GM18861 (cell line): ENCODE data around the gene GMCL1.
"Not testable (repeated sequence)": the region's sequence is repeated elsewhere in the genome, so short reads cannot be mapped to it uniquely, and the experiment has no call there.

ENCODE experiments used
- ATAC-seq: cut with Tn5 transposase; IDR thresholded peaks from one replicate; pipeline ENCODE4 v1.9.1; 2021; ENCODE audit not compliant: unreplicated experiment

The GMCL1 gene, protein sequence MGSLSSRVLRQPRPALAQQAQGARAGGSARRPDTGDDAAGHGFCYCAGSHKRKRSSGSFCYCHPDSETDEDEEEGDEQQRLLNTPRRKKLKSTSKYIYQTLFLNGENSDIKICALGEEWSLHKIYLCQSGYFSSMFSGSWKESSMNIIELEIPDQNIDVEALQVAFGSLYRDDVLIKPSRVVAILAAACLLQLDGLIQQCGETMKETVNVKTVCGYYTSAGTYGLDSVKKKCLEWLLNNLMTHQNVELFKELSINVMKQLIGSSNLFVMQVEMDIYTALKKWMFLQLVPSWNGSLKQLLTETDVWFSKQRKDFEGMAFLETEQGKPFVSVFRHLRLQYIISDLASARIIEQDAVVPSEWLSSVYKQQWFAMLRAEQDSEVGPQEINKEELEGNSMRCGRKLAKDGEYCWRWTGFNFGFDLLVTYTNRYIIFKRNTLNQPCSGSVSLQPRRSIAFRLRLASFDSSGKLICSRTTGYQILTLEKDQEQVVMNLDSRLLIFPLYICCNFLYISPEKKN

DNA sequence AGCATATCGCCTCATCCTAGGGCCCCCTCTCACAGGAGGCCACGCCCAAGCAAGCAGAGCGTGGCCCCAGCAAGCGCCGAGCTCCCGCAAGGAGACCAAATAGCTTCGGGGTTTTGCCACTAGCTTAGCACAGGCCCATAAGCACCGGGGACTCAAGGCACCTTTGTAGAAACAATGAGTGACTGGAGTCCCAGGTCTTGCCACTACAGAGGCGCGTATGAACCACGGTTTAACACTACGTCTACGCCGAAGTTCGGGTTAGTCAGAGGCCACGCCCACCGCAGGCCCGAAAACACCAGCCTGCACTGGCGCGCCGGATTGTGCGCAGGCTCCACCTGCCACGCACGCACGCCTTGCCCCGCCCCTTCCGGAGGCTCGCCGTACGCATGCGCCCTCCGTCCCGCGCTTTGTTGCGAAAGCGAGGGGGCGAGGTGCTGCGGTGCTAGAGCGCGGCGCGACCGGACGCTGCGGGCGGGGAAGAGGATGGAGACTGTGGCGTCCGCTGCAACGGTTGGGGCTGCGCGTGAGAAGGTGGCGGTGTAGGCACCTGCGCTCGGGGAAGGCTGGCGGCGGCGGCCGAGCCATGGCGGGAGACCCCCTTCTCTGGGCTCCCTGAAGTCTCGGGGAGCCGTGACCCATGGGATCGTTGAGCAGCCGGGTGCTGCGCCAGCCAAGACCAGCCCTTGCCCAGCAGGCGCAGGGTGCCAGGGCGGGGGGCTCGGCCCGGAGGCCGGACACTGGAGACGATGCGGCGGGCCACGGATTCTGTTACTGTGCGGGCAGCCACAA lies at the start of gene GMCL1:
GMCL1 (plus strand) TSS at position 405 of the 789 bp plus-strand sequence; CDS start at position 638, 233 bp downstream.
- peak; percentile 85 for ATAC-seq

DNA sequence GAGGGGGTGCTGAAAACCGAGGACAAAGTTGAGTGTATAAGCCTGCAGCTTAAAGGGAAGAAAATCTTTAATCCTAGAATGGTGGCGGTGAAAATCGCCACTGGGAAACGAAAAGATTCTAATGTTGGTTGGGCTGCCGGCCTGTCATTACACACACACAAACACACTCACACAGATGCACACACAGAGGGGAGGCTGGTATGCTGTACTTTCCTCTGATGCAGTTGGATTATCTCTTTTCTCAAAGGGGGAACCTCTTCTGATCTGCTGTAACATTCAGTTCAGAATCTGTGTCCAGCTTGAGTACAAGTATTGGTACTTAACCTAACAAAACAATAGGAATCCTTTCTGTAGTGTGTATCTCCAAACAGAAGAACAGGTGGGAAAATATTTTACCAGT lies 48.5 kb upstream of the GMCL1 start:
- ATAC-seq = no peak

DNA sequence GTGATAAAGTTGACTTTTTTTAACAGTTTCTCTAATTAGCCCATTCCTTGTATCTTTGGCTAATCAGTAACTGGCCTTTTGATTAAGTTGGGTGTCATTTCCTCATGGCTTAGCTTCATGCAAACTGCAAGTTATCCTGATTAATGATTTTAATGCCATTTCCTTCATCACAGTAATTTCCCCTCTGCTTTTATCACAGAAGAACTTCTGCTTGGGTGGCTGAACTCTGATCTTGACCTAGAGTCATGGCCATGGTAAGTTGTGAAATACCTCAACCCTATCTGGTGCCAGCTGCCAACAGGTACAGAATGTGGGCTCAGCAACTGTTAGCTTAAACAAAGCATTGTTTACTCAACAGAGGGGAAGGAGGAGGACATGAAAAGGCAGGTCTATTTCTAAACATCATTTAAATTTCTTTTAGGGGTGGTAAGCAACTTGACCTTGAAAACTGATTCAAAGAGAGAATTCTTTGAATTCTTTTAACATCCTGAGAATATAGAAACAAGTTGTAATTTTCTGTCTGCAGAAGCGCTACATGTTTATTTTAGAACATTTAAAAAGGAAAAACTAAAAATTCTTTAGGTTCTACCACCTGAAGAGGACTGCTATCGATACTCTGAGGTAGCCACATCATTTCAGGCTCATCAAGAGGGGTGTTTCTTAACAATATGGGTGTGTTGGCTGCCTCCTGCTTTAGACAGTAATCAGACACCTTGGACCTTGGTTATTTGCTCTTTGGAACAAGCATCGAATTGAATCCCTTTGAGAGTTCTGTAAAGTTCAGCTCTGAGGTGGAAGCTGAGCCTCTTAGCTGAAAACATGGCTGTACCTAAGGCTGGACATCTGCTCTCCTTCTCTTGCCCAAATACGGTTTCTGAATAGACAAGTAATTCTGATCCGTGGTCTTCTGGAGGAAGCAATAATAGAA lies 47.9 kb upstream of the GMCL1 start:
- peak; percentile 51 for ATAC-seq

DNA sequence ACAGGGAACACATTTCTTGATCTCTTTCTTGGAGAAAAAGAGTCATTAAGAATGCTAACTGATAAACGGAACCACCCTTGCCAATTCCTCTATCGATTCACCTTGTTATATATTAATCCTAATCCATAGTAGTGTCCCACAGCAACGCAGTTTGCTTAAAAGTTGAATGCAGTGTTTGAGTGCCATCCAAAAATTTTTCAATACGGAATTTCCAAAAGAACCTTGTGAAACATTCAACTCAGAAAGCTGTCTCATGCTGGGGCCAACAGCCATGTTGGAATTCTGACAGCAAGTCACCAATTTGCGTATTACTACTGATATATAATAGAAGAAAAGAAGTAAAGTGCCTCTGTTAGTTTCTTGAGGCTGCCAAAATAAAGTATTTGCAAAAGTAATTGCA lies 45.2 kb upstream of the GMCL1 start:
- ATAC-seq = no peak

DNA sequence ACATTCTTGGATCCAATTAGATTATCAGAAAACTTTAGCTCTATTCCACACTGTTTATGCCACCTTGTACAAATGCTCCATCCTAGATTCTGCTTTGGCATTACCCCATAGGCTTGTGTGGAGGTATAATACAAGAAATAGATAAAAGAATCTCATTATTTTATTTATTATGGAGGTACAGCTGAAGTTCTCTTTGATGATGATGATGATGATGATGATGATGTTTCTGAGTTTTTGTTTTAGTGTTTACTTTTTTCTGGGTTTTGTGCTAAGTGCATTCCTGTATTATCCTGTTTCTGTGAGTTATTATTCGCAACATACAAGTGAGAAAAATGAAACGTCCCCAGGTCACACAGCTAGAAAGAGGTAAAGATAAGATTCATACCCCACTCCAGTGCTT lies 44.1 kb upstream of the GMCL1 start:
- ATAC-seq = no peak

DNA sequence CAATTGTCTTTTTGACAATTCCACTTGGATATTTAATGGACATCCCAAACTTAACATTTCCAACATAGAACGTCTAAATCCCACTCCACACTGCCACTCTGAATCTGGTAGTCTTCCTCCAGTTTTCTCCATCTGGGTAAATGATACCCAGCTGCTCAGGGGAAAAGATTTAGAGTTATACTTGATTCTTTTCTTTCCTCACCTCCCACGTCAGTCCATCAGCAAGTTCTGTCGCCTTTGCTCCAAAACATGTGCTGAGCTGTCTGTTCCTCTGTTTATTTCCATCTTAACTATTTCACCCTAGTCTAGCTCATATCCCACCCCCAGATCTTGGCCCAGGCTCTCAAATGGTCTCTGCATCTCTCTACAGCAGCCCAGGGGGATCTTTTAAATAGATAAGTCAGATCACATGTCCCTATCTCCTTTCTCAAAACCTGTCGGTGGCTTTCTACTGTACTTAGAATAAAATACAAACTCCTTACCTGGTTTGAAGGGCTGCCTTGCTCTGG lies 43.4 kb upstream of the GMCL1 start:
- no peak for ATAC-seq

DNA sequence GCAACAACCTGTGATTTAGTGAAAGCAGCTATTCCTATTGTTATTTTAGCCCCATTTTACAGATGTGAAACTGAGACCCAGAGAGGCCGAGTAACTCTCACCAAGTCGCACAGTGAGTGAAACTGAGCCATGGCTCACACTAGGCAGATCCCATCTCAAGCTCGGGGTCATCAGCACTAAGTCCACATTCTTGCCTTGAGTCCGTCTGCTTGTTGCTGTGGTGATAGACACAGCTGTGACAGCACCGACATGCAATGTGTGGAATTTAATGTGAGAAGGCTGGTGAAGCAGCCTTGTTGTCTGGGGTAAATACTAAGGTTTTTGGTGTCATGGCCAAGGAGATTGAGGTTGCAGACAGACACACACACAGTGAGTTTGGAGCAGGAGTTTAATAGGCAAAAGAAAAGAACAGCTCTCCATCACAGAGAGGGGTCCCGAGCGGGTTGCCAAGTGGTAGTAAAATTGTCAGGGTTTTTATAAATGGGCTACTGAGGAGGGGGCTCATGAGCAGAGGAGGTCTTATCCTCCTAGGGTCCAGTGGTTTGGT lies 40.2 kb upstream of the GMCL1 start:
- no peak for ATAC-seq

DNA sequence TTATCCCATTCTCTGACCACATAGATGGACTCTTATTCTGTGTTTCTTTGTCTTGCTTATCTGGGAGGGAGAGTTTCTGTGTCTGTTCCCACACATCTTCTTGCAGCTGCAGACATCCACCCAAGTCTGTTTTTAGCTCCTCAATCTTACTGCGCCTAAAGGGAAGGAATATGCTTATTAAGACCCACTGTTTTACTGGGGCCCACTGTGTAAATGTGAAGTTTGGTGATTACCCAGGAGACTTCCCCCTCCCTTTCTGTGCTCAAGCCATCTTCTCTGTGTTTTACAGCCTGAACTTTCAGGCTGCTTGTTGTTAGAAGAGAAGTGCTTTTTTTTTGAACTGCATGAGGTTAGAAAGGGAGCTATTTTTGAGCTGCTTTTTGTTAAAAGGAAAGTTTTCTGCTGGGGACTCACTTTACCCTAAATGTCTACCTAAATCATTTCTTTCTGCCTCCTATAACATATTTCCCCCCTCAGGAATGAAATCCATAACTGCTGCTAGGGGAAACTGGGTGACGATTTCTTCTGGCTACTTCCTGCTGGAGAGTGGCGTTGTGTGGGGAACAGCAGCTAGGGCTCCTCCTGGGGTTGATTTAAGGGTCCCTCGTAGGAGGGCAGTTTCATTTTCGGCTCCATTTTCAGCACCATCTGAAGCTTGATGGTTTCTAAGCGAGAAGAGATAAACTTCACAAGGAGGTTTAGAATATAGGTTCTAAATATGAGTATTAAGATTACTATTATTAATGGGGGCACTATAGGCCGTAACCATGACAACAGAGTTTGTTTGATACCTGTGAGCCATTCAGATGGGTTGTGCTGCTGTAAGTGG lies 39.5 kb upstream of the GMCL1 start:
- peak; percentile 42 for ATAC-seq

DNA sequence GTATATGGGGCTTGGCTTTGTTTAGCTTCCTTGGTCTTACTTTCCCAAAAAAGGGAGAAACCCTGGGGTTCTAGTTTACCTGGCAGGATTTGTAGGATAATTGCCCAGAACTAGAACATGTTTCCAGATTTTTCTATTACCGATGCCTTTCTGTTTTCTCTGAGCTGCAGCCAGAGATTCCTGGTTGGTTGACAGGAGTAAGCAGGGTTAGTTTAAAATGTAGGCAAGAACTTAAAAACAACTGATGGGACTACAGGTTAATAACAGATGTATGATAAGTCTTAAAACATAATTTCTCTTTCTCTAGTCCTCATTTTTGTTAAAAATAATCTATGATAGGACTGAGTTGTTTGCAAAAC lies 38.9 kb upstream of the GMCL1 start:
- no peak for ATAC-seq

DNA sequence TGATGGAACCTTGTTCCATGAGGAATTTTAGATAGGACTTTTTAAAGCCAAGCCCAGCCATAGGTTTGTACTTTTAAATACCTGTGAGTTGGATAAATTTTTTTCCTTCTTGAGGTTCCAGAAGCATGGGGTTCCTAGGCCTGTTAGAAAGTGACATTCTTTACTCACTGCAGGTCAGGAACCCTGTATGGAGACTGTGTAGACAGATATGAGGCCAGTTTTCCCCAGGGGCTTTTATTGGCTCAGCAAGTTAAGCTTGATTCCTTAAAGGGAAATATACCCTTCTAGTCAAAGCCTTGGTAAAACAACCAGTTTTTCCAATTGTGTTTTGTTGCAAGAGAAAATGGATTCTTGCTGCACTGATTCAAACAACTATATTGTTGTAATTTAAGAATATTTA lies 38.4 kb upstream of the GMCL1 start:
- no peak for ATAC-seq

DNA sequence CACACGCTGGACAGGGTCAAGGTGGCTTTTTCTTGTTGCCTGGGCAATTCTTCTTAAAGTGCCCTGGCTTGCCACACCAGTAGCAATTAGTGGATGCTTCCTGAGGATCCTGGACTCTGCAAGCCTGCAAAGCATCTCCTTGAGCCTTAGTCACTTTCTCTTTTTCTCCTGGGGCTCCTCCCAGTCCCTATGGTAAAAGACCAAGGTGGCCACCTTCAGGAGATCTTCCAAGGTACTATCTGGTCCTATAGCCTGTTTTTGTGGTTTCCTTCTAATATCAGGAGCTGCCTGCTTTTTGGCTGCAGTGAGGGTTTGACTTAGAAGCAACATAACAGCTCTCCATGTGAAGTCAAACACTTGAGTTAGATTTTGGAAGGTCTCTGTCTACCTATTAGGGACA lies 33.3 kb upstream of the GMCL1 start:
- ATAC-seq = no peak

DNA sequence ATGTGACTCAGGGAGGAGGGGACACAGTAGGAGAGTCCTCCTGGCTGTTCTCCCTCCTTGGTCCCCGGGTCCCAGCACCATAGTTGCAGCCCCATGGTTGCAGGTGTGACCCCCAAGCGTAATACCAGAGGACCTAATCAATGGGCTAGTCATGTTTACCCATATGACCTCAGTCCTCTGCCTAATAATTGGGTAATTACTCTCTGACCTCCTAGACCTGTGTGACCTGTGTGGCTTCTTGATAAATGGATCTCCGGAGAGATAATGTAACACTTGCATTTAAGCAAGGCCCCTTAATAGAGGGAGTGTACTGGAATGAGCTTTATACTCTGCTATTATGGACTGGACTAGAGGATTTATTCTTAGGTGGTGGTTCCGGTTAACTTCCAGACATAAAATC lies 32.2 kb upstream of the GMCL1 start:
- ATAC-seq = no peak

DNA sequence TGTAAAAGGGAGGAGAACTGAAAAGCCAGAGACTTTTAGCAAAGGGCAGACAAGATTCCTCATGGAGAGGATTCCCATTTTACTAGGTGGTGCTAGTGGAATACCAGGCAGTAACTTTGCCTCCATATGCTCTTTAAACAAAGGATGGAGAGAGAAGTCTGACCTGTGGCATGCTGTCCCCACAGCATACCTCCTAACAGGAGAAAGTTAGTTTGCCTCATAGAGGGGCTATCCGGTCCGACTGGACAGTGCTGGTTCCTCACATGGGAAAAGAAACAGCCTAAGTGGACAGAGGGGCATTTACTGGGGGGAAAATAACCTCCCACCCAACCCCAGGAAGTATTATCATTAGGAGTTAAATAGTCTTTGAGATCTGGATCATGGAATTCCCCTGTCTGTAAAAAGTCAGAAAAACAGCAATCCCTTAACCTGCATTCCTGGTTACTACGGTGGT lies 31.6 kb upstream of the GMCL1 start:
- no peak for ATAC-seq

DNA sequence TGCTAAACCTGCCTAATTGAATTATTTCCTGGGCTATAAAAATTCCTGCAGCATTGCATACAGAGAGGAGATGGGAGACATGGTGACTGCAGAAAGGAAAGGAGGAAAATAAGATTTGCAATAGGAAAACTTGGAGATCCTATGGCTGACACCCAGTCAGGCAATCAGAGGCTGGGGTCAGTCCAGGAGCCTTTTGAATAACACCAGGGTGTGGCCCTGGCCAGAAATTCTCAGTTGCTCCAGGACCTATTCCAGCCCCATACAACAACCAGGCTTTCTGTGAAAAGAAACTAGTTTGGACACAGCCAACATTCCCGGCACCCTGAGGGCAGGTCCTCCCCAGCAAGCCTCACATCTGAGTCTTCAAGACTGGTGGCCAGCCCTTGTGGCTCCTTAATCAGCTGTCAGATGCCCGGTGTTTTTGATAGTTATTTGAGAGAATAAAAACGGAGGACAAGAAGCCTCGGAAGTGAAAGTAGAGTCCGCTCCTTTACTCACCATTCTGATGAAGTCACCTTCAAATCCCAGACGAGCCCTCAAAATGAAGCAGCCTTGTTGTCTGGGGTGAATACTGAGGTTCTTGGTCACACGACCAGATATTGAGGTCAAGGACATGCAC lies 31.1 kb upstream of the GMCL1 start:
- ATAC-seq = peak; percentile 9

DNA sequence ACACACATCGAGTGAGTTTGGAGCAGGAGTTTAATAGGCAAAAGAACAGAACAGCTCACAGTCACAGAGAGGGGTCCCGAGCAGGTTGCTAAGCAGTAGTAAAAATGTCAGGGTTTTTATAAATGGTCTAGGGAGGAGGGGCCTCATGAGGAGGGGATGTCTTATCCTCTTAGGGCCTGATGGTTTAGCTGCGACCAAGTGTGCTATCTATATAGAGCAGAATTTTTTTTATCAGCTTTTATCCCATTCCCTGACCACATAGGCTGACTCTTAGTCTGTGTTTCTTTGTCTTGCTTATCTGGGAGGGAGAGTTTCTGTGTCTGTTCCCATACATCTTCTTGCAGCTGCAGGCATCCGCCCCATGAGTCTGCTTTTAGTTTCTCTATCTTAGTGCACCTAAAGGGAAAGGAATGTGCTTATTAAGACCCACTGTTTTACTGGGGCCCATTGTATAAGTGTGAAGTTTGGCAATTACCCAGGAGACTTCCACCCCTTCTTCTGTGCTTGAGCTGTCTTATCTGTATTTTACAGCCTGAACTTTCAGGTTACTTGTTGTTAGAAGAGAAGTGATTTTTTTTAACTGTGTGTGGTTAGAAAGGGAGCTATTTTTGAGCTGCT lies 30.4 kb upstream of the GMCL1 start:
- peak; percentile 42 for ATAC-seq

DNA sequence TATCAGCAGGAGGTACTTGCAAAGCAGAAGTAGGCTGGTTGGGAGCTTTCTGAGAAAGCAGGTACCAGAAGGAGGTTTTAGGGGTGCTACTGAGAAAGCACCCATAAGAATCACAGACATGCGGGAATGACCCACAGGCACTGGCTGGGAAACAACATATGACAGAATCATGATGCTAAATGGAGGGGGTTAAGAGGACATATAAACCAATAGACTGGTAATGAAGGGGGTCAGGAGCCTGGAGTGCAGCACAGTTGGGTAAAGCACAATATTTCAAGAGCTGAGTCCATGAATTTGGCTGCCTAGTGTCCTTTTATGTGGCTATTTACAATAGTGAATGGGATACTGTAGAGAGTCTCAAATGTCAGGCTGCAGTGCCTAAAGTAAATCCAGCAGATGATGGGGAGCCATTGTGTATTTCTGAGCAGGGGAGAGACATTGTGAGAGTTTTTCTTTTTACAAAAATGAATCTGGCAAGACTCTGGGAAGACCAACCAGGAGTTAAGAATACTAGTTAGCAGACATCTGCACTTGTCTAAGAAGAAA lies 27.6 kb upstream of the GMCL1 start:
- no peak for ATAC-seq

DNA sequence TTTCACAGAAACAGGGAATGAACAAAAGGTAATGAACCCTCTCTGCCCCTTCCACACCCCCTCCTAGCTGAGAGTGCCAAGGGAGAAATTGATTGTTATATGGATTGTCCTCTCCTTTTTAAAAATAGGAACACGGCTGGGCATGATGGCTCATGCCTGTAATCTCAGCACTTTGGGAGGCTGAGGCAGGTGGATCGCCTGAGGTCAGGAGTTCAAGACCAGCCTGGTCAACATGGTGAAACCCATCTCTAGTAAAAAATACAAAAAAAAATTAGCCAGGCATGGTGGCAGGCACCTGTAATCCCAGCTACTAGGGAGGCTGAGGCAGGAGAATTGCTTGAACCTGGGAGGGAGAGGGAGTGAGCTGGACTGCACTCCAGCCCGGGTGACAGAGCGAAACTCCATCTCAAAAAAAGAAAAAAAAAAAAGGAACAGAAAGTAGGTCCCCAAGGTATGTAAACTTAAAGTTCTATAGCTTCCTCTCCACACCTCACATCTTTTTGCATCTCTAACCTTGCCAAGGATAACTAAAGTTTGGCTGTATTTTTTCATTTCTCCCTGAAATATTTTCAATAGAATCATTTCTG lies 26.6 kb upstream of the GMCL1 start:
- ATAC-seq = not testable (repeated sequence)

DNA sequence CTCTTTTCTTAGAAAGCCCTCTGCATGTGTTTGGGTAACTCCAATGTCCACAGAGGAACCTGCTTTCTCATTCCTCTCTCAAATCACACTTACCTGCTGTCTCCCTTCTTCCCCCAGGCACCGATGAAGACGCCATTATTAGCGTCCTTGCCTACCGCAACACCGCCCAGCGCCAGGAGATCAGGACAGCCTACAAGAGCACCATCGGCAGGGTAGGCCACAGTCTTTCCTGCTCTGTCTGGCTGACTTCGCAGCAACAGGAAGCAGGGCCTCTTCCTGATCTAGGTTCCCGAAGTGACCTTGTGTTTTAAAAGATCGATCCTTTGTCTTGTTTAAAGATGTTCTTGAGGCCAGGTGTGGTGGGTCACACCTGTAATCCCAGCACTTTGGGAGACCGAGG lies 25.0 kb upstream of the GMCL1 start:
- ATAC-seq = no peak
